Measurements from ENCODE around the gene WDR6.

DNA sequence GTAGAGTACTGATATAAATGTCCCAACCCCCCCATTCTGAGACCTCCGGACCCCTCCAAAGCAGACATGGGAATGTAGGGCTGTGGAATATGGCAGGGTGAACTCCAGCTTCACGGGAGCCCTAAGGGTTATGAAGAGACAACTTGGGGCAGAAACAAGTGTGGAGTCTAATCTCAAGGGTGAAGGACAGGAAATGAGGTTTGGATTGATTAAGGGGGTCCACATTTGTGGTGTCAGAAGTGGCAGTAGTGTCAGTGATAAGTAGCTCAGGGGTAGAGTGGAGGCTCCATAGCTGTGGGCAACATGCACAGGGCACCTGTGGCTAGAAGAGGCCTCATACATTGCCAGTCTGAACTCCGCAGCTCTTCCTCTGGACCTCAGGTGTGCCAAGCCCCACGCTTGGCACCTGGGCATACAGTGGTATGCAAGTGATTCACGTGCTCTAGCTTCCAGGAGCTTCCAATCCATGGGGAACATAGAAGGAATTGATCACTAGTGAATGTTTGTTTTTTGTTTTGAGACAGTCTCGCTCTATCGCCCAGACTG, 21.3 kb upstream of the WDR6 start:
- TF ChIP-seq, protein P1, sequence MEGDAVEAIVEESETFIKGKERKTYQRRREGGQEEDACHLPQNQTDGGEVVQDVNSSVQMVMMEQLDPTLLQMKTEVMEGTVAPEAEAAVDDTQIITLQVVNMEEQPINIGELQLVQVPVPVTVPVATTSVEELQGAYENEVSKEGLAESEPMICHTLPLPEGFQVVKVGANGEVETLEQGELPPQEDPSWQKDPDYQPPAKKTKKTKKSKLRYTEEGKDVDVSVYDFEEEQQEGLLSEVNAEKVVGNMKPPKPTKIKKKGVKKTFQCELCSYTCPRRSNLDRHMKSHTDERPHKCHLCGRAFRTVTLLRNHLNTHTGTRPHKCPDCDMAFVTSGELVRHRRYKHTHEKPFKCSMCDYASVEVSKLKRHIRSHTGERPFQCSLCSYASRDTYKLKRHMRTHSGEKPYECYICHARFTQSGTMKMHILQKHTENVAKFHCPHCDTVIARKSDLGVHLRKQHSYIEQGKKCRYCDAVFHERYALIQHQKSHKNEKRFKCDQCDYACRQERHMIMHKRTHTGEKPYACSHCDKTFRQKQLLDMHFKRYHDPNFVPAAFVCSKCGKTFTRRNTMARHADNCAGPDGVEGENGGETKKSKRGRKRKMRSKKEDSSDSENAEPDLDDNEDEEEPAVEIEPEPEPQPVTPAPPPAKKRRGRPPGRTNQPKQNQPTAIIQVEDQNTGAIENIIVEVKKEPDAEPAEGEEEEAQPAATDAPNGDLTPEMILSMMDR (IDR thresholded peaks at IDR 0.05; ENCODE audit: insufficient read depth, low read length, poor library complexity, severe bottlenecking): no peak
- TF ChIP-seq EZH2phosphoT487 (conservative IDR thresholded peaks at IDR 0.05; ENCODE audit: low read length): no peak
